ENCODE data around the gene RTKN.
"Not testable (repeated sequence)": the region's sequence is repeated elsewhere in the genome, so short reads cannot be mapped to it uniquely, and the experiment has no call there.

Gene RTKN, protein sequence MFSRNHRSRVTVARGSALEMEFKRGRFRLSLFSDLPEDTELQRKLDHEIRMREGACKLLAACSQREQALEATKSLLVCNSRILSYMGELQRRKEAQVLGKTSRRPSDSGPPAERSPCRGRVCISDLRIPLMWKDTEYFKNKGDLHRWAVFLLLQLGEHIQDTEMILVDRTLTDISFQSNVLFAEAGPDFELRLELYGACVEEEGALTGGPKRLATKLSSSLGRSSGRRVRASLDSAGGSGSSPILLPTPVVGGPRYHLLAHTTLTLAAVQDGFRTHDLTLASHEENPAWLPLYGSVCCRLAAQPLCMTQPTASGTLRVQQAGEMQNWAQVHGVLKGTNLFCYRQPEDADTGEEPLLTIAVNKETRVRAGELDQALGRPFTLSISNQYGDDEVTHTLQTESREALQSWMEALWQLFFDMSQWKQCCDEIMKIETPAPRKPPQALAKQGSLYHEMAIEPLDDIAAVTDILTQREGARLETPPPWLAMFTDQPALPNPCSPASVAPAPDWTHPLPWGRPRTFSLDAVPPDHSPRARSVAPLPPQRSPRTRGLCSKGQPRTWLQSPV

DNA sequence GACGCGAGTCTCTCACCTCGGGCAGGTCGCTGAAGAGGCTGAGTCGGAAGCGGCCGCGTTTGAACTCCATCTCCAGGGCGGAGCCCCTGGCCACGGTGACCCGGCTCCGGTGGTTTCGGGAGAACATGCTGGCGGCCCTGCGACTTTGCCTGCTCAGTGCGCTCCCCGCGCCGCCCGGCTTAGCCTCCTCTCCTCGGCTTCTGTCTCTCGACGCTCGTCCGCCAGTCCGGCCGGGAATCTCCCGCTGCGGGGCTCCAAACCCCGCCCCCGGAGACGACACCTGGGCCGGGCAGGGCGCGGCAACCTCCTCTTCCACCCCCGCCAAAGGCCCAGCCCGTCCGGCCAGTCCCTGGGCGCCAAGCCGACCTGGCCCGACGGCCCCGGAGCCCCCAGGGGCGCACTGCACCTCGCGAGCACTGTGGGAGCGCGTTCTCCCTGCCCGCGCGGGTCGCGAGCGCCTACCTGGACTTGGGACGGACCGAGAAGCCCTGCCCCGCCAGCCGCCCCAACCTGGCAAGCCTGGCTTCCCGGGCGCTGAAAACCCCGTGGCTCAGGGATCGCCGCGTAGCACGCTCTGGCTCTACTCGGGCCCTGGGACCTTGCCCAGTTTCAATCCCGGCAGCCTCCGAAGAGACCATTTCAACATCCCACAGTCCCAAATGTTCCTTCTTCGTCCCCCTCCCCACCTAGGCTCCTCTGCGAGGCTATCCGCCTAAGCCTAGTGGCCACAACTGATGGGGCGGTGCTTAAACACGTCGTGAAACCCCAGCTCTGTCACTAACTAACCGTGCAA lies at the start of gene RTKN:
TSS of gene RTKN (minus strand) at position 248 of the 793 bp plus-strand sequence. CDS start at position 127, 121 bp downstream.
- peak within 1 kb of the TSS; percentile 96 to 98 (median 98) for H3K4me3 Mint-ChIP-seq
- H3K4me1 Mint-ChIP-seq: peaks cover 43% of the 10 kb centered on the region
- TF ChIP-seq CTCF (IDR thresholded peaks at IDR 0.05; ENCODE audit: unreplicated experiment in 3 of 3): no peak
- peak within 1 kb of the TSS; percentile 99 to 100 (median 99) for H3K27ac Mint-ChIP-seq
- H3K9me3 Mint-ChIP-seq: no peaks in the 10 kb centered on the region
- H3K27me3 Mint-ChIP-seq (ENCODE audit: low read depth): peaks cover 7% of the 10 kb centered on the region
- H3K36me3 Mint-ChIP-seq (ENCODE audit: low read depth): peaks cover 18% of the 10 kb centered on the region

DNA sequence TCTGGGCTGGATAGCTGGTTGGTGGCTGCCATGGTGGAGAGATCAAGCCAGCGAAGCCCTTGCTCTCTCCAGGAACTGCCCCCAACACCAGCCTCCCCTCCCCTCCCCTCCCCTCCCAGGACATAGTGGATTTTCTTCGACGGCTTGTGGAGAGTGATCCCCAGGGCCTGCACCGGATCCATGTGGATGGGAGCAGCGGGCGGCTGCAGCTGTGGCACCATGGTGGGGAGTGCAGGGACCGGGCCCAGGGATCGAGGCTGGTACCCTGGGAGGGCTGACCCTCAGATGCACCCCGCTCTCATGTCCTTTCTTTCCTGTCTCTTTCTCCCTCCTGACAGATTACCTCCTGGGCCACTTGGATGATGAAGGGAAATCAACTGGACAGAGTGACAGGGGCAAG lies 48.2 kb upstream of the RTKN start:
- Mint-ChIP-seq H3K9me3 (no peaks in the 10 kb centered on the region), H3K36me3 (ENCODE audit: low read depth) (peaks cover 58% of the 10 kb centered on the region), H3K27me3 (ENCODE audit: low read depth) (peaks cover 3% of the 10 kb centered on the region), H3K4me3 (no peak overlapping the region), H3K27ac (no peak overlapping the region), H3K4me1 (no peaks in the 10 kb centered on the region)
- TF ChIP-seq CTCF (IDR thresholded peaks at IDR 0.05; ENCODE audit: unreplicated experiment in 3 of 3): no peak

DNA sequence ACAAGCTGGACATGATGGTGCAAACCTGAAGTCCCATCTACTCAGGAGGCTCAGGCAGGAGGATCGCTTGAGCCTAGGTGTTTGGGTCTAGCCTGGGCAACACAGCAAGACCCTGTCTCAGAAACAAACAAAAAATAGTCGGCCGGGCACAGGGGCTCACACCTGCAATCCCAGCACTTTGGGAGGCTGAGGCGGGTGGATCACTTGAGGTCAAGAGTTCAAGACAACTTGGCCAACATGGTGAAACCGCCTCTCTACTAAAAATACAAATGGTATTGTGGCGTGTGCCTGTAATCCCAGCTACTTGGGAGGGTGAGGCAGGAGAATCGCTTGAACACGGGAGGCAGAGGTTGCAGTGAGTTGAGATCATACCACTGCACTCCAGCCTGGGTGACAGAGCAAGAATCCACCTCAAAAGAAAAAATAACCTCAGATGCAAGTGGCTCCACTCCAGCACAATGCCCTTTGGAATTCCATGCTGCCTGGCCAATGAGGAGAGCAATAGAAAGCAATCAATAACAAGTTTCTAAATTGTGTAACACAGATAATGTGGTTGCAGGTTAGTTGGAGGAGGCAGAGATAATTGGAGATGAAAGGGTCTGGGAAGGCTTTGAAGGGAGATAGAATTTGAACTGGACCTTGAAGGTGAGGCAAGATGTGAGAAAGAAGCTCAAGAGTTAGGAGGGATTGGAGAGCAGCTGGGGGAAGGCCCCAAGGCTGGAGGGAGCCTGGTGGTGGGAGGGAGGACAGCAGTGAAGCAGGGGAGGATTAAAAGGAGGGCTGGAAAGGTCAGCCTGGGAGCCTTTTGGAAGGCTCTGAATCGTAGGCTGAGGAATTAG lies 47.1 kb upstream of the RTKN start:
- Mint-ChIP-seq H3K27ac (peak overlapping the region in 1 of 3 experiments; percentile 1), H3K4me3 (no peak overlapping the region), H3K4me1 (no peaks in the 10 kb centered on the region), H3K27me3 (ENCODE audit: low read depth) (no peaks in the 10 kb centered on the region), H3K36me3 (ENCODE audit: low read depth) (peaks cover 51% of the 10 kb centered on the region), H3K9me3 (no peaks in the 10 kb centered on the region)
- TF ChIP-seq CTCF (IDR thresholded peaks at IDR 0.05; ENCODE audit: unreplicated experiment in 3 of 3): no peak

- H3K36me3 Mint-ChIP-seq (ENCODE audit: low read depth): peaks cover 34% of the 10 kb centered on the region
- H3K4me1 Mint-ChIP-seq: peaks cover 11% of the 10 kb centered on the region
- TF ChIP-seq CTCF (IDR thresholded peaks at IDR 0.05; ENCODE audit: unreplicated experiment in 3 of 3): no peak
- H3K4me3 Mint-ChIP-seq: no peak overlapping the region
- H3K9me3 Mint-ChIP-seq: no peaks in the 10 kb centered on the region
- no peak overlapping the region for H3K27ac Mint-ChIP-seq
- H3K27me3 Mint-ChIP-seq (ENCODE audit: low read depth): no peaks in the 10 kb centered on the region
These were observed 44.4 kb upstream of the RTKN start for GRCh38 chr2:74486141-74486540.

- not testable (repeated sequence) for H3K27me3 Mint-ChIP-seq (ENCODE audit: low read depth); H3K9me3 Mint-ChIP-seq
- peak overlapping the region; percentile 95 to 99 (median 98) for H3K27ac Mint-ChIP-seq
- peak overlapping the region; percentile 96 to 100 (median 99) for H3K4me3 Mint-ChIP-seq
- H3K36me3 Mint-ChIP-seq (ENCODE audit: low read depth): peaks cover 26% of the 10 kb centered on the region
- peaks cover 17% of the 10 kb centered on the region for H3K4me1 Mint-ChIP-seq
These were observed 42.0 kb upstream of the RTKN start for GRCh38 chr2:74483675-74484164.

Data from nephron (organoid).